HG03060 (cell line): ENCODE data around the gene C5orf52.
"Not testable (repeated sequence)": the region's sequence is repeated elsewhere in the genome, so short reads cannot be mapped to it uniquely, and the experiment has no call there.

Source experiments
- ATAC-seq: cut with Tn5 transposase; IDR thresholded peaks from one replicate; pipeline ENCODE4 v1.9.1; 2021; ENCODE audit warnings: low read depth, moderate number of reproducible peaks; ENCODE audit not compliant: unreplicated experiment

C5orf52 gene

DNA sequence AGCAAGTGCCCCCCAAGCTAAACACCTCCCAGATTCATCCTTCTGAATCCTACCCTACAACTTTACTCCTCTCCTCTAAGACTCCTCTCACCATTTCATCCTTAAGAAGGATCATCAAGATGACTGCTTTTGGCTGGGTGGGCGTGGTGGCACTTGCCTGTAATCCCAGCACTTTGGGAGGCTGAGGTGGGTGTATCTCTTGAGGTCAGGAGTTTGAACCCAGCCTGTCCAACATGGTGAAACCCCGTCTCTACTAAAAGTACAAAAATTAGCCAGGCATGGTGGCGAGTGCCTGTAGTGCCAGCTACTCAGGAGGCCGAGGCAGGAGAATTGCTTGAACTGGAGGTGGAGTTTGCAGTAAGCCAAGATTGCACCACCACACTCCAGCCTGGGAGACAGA, 3.0 kb downstream of the C5orf52 start:
- ATAC-seq: not testable (repeated sequence)

DNA sequence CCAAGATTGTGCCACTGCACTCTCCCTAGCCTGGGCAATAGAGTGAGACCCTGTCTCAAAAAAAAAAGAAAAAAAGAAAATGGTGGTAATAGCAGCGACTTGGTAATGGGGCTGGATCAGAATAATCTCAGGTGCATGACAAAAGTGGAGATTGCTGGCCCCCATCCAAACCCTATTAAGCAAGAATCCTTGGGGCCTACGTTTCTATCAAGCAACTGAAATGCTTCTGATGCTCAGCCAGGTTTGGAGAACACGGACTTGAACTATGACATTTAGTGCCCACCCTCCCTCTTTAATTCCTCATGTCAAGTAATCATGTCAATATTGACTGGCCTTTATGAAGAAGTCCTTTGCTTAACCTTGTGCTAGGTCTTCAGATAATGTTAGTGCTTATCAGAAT, 6.6 kb downstream of the C5orf52 start:
- no peak for ATAC-seq

DNA sequence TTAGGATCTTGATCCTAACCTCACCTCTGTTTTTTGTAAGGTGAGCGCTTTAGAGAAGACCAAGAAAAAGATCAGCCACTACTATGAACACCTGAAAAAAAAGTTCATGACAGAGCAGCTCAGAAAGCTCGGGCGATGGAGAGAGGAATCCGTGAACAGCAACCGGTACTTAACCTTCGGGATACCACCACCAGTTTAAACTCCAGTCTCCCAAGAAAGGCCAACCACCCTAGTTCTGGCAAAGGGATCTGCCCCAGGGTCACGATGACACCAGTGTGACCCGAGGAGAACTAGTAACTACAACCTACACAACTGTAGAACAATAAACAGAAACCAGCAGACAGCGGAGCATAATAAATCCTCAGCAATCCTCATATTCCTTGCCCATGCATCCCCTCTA, 8.5 kb downstream of the C5orf52 start:
- no peak for ATAC-seq

DNA sequence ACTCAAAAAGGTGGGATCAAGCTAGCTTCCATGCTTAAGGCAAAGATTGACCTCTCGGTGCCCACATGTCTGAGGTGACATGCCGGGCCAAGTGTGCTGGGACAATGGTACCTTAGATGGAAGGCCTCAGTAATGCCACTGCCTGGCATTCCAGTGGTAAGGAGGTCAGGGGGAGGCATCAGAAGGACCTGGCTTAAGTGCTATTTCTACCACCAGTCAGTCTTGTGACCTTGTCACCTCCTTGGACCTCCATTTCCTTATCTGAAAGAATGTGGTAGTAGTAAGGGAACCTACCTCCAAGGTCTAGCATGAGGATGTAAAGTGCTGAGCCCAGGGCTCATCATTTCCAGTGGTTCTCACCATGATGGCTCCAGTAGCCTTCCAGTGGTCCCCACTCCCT, 8.9 kb downstream of the C5orf52 start:
- ATAC-seq: no peak

DNA sequence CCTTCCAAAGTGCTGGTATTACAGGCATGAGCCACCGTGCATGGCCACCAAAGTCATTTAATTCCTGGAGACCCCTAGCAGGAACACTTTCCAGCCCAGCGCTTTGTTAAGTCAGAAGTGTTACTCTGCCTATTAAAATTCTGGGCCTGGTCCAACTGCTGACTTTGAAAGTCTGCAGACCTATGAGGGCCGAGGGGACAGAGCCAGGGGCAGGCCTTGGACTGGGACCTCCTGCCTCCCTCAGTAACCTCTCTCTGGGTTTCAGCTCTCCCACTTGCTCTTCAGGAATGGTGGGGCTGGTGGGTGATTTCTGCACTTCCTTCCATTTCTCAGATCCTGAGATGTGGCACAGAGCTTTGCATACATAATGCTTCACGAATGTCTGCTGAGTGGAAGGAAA, 9.7 kb downstream of the C5orf52 start:
- ATAC-seq: no peak

DNA sequence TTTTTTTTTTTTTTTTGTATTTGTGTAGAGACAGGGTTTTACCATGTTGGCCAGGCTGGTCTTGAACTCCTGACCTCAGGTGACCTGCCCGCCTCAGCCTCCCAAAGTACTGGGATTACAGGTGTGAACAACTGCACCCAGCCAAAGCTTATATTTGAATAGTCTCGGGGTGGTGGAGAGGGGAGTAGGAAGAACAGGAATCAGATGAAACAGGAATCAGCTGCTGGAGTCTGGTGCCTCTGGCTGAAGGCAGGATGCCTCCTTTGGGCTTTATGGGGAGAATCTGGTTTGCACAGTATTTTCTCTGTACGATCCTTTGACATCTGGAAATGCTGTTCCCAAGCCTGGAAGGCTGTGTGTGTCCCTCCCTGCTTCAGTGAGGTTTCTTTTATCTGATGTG, 10.9 kb downstream of the C5orf52 start:
- no peak for ATAC-seq

DNA sequence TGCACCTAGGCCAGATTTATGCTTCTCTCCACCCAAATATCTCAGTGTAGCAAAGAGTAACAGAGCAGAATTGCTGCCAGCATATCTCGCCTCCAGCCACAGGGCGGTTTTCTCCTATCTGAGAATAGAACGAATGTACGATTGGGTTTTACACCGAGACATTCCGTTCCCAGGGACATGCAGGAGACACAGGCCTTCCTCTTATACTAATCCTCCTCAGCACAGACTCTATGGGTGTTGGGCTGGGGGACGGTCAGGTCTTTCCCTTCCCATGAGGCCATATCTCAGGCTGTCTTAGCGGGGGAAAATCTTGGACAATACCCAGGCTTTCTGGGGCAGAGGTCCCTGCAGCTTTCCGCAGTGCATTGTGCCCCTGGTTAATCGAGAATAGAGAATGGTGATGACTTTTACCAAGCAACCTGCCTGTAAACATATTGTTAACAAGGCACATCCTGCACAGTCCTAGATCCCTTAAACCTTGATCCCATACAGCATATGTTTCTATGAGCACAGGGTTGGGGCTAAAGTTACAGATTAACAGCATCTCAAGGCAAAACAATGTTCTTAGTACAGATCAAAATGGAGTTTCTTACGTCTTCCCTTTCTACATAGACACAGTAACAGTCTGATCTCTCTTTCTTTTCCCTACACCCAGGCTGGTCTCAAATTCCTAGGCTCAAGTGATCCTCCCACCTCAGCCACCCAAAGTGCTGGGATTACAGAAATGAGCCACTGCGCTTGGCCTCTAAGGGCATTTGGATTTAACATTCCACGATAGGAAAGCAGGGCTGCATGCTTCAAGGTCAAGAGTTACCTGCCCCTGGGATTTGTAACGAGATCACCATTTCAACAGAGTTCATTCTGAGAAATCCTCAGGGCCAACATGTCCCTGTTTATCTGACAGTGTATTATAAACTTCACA, 15.2 kb downstream of the C5orf52 start:
- ATAC-seq: not testable (repeated sequence)

DNA sequence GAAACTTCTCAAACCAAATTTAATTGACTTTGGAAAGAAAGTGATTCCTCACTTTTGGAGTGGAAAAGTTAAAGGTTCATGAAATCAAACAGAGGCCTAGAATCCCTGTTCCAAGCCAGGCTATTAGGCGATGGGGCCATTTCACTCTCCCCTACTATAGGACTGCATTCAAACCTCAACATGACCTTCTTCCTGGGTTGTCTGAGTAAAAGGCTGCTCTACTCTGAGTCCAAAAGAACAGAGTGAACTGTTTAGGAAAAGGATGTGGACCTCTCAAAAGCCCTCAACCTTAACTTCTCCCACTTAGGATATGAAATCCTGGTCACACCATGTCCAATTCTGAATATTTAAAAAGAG, 15.8 kb downstream of the C5orf52 start:
- ATAC-seq: no peak

DNA sequence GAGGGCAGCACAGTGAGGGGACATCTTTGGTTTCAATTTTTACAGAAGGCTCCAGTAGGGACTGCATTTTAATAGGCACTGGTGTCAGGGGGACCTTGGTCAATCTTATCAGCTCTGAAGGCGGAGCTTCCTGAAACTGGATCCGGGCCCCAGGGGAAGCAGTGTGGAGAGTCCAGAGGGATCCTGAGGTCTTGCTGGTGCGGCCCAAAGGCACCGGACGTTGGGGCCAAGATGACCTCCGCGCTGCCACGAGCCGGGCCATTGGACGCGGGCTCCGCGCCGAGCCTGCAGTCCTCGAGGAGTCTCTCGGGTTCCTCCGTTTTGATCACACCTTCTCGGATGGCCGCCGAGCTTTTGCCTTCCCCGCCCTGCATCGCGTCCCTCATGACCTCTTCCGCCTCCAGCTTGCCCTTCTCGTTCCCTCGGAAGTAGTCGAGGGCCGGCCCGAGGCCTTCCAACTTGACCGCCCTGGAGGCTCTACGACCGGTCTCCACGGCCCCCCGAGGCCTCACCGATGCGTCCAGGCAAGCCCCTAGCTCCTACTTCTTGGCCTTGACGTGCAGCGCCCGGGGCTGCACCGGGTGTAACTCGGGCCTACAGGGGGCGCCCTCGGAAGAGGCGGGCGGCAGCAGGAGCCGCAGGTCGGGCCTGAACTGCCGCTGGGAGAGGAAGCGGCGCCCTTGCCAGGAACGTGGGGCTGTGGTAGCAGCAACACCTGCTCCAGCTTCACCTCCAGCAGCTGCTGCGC, 18.8 kb downstream of the C5orf52 start:
- no peak for ATAC-seq

DNA sequence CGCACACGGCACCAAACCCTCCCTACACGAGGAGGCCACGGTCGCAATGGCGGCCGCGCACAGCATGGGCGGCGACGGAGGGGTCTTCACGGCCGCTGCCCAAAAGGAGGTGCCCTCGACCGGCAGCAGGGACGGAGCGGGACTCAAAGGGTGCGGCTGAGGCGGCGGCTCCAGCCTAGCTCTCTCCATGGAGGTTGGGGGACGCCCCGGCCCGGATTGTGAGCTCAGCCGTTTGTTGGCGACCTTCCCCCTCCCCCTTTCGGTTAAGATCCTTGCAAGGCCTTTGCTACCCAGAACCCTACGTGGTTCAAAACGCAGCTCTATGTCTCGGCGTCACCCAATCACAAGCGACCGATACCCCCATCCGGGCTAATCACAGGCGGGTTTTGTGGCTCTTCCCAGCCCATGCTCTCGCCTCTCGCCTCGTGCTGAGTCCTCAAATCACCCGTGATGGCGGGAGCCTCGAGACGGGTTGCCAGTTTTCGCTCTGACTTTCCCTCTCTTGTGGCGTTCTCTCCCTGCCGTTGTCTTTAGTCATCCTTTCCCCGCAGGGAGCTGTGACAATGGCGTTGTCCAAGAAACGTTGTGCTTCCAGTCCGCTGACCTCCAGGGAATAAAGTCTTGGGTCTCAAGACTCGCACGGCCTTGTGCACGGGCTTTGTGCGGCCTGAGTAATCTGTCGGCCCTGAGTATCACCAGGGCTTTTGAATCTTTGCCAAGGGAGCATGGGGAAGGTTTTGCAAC, 19.5 kb downstream of the C5orf52 start:
- ATAC-seq: no peak

DNA sequence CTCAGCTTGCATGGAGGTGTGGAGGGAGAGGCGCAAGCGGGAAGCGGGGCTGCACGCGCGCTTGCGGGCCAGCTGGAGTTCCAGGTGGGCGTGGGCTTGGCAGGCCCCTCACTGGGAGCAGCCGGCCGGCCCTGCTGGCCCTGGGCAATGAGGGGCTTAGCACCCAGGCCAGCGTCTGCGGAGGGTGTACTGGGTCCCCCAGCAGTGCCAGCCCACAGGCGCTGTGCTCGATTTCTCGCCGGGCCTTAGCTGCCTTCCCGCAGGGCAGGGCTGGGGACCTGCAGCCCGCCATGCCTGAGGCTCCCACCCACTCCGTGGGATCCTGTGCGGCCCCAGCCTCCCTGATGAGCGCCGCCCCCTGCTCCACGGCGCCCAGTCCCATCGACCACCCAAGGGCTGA, 22.5 kb downstream of the C5orf52 start:
- not testable (repeated sequence) for ATAC-seq

DNA sequence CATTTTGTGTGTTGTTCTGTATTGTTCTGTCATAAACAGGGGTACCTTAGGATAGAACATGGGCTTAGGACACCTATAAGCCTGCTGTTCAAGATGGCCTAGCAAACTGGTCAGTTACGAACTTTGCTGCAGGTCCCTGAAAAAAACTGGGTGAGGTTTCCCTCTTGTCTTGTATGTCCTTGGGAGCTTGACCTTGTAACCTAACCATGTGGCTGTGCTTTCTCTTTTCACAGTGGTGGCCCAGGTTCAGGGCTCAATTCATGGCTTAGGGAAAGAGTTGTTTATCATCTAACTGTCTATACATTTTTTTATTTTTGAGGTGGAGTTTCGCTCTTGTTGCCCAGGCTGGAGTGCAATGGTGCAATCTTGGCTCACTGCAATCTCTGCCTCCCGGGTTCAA, 24.8 kb downstream of the C5orf52 start:
- ATAC-seq: not testable (repeated sequence)

DNA sequence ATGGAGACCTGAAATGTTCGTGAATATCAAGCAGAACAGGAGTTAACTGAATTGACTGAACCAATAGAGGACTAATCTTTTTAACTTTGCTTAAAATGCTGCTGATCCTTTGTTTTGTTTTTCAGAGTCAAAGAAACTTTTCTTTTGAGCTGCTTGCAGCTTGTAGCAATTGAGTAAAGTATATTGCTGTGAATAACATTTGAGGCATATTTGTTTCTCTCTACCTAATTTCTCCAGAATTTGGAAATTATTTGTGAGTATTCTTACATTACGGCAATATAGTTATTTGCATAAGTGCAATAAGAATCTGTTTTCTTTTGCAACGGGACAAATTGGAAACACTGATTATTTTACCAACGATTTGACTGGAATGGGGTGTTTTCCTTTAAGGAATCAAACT, 27.3 kb downstream of the C5orf52 start:
- not testable (repeated sequence) for ATAC-seq

DNA sequence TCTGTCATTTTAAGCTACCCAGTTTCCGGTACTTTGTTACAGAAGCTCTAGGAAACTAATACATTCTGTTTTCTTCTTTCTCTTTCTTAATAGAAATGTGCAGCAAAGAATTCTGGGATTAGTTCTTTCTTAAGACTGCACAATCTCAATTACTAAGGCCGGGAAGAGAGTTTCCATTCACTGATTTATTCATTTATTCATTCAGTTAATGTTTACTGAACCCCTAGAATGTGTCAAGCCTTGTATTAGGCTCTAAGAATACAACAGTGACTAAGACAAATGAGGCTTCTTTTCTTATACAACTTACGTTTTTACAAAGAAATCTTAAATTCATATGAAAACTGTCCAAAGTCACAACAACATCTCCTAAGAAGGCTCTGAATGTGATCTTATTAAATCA, 32.4 kb downstream of the C5orf52 start:
- ATAC-seq: no peak

DNA sequence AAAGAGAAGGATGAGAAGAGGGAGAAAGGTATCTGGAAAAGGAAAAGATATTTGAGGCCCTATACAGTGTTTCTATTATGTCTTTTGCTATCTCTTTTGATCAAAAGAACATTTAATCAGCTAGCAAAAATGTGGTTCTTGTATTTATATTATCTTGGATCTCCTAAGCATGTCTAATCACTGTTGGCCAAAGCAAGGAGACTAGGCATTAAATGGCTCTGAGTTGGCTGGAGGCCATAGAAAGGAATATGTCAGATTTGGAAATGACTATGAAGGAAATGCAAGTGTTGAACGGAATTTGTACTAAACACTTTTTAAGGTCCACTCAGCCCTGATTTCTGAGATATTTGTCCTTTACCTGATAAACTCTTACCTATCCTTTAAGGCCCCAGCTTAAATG, 37.5 kb downstream of the C5orf52 start:
- ATAC-seq: no peak

DNA sequence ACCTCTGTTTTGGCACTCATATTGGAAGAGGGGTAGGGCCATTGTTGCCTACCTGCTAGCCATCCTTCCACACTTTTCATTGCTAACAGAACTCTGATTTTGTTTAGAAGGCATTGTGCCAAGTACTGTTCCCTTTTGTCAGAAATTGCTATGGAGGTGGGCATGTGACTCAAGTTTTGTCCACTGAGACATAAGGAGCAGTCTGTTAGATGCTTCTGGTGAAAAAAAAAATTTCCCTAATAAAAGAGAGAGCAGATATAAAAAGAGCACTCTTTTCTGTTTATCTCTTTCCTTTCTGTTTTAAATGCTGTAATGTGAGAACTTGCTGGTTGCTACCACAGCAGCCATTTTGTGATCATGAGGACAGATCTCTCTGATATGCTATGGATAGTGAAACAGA, 38.0 kb downstream of the C5orf52 start:
- ATAC-seq: no peak

DNA sequence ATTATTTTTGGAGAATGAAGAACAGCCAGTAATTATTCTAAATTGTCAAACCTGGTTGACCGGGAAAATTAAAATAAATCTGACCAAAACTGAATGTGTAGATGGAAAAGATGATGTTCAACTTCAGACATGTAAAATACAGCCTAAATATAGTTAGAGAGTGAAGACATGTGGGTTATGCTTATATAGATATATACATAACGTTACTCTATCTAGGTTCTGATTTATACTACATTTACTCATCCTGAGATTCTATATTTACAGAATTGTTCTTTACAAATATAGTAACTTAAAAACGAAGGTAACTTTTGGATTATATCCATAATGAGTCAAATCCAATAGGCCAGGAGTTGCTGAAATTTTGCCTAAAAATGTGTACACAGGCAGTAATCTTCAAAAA, 39.1 kb downstream of the C5orf52 start:
- no peak for ATAC-seq

DNA sequence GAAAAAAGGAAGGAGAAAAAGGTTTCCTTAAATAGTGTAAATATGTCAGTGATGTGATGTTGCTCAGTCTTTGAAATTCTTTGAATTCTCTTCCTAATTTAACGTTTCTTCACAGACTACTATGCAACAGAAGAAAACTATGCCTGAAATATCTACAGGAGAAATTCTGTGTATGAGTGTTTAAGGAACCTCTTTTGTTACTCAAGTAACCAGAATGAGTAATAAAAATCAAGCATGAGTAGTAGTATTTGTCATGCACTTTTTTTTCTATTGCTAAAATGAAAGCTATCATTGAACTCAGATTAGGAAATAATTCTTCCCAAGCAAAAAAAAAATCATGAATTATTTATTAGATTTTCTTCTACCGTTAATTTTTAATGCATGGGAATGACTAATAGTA, 39.5 kb downstream of the C5orf52 start:
- ATAC-seq: no peak

DNA sequence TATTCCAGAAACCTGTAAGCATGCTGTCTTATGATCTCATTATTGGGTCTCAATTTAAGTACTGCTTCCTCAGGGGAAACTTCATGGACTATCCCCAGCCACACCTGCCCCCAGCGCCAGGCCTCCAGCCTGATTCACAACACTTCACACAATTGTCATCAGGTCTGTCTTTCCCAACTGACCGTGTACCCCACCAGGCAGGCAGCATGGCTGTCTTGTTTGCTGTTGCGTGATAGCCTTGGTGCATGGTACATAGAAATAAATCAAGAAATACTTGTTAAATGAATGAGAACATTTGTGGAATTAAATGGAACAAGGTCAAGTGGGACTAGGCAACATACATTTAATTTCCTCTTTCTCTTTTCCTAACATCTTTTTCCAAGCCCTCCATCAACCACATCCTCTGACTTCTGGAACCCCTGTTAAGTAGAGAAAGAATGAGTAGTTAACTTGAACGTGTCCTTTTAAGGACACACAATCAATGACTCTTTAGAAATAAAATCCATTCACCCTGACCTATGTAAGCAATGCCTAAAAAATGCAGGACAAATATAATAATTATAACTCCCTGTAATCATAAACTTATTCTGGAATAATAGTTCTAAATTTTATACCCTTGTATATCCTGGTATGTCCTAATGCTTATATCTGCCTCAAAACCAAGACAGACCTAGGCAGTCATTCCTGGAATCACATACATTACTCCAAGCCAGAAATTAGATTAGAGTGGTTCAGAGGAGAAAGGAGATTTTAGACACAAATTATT, 42.7 kb downstream of the C5orf52 start:
- no peak for ATAC-seq

DNA sequence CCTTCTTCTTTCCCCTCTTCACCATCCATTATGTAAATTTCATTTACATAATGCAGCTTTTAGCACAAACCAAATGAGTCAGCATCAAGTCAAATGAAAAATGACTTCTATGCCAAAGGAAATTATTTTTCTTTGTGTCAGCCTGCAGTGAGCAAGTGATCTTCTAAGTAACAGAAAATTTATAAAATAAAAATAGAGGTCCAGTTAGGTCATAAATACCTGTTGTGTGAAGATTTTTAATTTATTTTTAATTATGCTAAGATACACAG, 43.2 kb downstream of the C5orf52 start:
- ATAC-seq: no peak

DNA sequence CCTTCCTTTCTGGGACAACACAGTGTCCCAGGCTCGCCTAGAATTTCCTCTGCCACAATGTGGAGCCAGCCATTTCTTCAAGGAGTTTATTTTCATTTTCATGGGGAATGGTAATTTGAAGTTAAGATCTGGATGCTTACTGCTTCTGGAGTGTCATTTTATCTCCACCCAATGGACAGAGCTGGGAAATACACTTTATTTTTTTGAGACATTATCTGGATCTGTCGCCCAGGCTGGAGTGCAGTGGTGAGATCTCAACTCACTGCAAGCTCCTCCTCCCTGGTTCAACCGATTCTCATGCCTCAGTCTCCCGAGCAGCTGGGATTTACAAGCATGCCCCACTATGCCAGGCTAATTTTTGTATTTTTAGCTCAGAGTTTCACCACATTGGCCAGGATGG, 47.2 kb downstream of the C5orf52 start:
- no peak for ATAC-seq
